HG02981 (cell line): ENCODE measurements around the gene GPR3.
"Not testable (repeated sequence)": the region's sequence is repeated elsewhere in the genome, so short reads cannot be mapped to it uniquely, and the experiment has no call there.

ENCODE experiments used
- ATAC-seq: cut with Tn5 transposase; IDR thresholded peaks from one replicate; pipeline ENCODE4 v1.9.1; 2021; ENCODE audit warnings: mild to moderate bottlenecking, moderate library complexity; ENCODE audit not compliant: unreplicated experiment

GPR3 gene

DNA sequence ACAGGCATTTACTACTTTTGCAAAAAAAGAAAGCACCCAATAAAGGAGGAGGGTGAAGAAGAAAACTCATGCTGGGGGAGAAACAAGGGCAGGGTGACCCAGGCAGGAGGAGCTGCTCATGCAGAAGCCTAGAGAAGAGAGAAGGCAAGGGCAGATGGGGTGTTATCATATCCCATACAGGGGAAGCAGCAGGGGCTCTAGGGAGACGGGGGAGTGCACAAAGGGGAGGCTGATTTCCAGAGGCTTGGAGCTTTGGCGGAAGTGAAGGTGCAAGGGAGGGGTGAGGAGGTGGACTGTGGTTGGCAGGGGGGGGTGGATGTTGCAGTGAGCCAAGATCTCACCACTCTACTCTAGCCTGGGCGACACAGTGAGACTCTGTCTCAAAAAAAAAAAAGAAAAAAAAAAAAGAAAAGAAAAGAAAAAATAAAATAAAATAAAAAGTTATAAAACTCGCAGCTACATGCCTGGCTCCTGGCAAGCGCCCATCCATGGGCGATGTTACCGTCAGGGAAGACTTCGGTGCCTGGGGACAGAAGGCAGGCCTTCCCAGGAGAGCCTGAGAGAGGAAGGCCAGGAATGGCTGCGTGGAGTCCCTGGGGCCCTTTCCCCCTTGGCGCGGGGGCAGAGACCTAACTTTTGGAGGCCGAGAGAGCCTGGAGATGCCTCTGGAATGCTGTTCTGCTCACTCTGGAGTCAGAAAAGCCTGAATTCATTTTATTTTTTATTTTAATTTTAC, 14.5 kb upstream of the GPR3 start:
- ATAC-seq, result no peak

DNA sequence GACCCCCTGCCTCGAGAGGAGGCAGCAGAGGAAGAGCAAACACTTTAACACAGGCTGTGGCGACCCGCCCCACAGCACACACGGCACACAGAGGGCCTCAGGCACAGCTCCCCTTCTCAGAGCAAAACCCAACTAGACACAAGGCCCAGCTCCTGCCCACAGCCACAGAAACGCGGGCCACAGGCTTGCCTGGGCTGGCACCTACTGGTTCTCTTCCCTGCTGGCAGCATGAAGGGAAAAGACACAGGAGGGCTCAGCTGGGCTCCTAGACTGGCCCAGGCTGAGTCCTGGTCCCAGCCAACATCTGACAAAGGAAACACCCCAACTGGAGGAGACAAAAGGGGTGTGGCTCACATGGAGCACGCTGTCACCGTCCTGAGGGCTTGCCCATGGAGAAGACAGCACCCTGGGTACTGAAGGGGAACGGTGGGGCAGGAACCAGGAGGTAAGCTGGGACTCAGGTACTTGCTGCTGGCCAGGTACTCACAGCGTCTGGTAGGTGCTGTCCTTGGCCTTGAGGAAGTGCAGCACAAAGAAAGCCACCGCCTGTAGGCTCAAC, 12.8 kb upstream of the GPR3 start:
- no peak for ATAC-seq

DNA sequence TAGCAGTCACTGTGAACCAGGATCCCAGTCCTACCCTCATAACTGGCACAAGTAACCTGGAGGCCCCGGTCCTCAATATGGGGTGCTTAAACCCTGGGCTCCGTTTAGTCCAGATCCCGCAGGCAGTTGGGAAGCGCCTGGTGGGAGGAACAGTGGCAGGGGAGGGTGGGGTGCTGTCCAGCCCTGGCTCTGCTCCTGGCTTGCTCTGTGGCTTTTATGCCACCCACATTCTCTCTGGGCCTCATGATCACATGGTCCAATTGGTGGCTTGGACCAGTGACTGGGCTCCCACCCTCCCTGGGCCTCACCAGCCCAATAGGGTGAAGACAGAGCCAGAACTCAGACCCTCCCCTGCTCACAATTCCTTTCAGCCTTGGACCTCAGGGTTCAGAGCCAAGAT, 12.2 kb upstream of the GPR3 start:
- no peak for ATAC-seq

DNA sequence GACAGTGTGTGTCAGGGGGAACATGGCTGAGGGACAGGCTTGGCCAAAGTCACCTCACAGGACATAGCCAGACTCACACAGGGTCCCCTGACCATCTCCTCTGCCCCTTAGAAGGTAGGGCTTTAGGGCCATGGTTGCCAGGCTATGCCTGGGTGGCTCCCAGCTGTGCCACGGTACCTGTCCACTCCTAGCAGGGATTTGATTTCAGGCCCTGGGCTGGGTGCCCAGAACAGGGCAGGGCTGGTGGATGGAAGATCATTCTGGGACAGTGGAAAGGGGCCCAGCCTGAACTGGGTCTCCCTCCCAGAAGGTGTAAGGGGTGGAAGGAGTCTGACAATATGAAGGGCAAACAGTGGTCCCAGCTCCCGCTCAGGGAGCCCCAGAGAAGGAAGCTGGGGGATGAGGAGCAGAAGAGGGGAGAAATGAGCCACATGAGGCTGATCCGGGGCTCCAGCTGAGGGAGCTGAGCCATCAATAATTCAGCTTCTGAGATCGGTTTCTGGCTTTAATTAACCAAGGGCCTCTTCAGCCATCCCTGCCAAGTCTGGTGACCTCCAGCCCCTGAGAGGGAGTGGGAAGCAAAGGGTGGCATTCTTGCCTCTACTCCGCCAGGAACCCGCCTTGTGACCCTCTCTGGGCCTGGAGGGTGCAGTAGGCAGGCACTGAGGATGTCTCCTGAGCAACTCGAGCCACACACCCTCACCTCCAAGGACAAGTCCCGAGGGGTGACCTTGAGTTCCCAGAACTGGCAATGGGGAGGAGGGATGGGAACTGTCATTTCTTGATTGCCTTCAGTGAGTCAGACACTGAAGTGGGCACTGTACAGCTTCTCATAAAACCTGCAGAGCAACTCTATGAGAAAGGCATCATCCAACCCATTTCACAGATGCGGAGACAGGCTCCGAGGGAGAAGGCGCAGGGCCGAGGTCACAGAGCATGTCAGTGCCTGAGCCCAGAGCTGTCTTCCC, 11.4 kb upstream of the GPR3 start:
- ATAC-seq, result no peak

DNA sequence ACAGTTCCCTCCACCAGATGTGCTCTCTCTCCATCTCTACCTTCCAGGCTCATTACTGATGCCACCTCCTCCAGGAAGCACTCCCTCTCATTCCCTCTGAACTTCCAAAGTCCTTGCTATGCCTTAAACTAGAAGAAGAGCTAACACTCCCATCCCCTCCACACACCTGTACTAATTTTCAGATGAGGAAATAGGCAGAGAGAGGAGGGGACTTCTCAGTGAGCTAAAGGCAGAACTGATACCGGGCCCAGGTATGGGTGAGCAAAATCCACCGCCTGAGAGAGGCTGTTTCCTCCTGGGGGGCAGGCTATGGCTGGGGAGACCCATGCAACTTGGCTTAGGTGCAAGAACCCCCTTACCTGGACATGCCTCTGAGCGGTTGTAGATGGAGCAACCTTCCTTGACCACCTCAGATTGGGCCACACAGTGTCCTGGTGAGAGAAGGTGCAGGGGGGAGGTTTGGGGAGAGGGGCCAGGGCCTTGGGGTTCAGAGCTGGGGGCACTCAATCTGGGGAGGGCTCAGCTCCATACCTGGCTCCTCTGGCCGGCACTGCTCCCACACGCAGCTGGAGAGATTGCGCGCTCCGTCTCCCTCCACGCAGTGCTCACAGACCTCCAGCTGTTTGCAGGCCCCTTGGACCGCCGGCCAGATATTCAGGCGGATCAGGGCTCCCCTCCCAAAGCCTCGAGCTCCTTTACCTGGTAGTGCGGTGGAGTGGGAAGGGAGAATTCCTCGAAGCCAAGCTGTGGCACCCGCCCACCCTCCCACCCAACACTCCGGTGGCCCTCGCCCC, 10.3 kb upstream of the GPR3 start:
- ATAC-seq, result no peak

DNA sequence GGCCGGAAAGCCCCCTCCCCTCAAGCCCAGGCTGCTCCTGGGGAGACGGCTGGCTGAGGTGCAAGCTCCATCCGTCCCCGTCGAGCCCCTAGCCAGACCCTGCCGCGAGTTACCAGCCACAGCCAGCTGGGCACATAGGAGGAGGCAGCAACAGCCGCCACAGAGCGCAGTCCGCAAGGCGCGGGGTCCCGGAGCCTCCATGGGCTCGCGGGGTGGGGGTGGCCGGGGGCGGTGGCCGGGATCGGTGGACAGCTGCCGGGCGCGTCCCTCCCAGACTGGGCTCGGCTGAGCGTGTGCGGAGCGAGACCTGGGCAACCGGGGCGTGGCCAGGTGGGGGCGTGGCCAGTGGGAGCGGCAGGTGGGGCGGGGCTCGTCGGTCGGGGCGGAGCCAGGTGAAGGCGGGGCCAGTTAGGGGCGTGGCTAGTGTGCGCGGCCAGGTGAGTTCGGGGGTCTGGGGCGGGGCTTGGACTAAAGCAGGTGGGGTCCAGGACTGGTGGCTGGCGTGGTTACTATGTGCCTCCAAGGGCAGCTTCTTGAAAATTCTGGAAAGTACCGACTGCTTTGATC, 9.3 kb upstream of the GPR3 start, which contains the start of gene CD164L2:
Gene CD164L2, minus strand, starts transcription at position 295 of the 567 bp plus-strand sequence. Its CDS starts 94 bp downstream, at position 201.
- ATAC-seq, result no peak

DNA sequence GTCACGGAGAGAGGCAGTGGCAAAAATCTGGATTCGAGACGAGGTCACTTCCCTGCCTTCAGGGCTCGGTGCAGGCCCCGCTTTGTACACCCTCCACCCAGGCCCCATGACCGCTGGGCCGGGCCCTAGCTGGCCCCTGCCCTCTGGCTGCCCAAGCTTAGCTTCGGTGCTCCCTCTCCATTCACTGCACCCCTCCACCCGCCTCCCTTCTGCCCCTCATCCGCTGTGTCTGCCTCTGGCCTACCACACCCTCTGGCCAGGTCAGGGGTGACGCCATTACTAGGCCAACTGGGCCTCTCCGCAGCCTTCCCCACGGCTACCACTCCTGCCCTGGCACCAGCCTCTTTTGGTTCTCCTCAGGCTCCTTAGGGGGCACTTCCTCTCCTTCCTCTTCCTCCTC, 8.8 kb upstream of the GPR3 start:
- ATAC-seq, result no peak

DNA sequence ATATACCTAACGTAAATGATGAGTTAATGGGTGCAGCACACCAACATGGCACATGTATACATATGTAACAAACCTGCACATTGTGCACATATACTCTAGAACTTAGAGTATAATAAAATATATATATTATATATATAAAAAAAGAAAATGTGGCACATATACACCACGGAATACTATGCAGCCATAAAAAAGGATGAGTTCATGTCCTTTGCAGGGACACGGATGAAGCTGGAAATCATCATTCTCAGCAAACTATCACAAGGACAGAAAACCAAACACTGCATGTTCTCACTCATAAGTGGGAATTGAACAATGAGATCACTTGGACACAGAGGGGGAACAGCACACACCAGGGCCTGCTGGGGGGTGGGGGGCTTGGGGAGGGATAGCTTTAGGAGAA, 7.6 kb upstream of the GPR3 start:
- ATAC-seq, result not testable (repeated sequence)

DNA sequence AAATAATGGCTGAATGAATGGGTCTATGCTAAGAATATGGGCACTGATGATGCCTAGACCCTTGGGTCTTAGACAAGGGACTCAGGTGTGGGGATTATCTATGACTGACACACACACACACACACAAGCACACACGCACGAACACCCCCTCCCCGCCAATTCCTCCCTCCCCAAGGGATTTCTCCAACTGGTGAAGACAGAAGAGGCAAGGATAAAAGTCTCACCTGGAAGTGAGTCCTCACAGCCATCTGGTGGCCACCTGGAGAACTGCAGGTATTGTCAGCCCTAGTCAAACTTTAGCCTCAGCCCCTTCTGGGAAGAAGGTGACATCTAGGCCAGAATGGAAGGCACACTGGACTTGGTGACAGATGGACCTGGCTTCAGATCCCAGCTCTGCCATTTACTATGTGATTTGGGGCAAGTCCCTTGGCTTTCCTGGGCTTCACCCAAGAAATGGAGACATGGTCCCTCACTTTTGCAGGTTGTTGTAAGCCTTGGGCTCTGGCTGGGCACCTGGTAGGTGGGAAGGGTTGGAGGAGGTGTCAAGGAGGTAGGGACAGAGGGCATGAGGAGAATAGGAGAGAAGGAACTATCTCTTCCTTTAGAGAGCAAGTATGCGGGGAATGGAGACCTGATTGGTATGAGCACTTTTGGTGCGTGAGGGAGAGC, 4.0 kb upstream of the GPR3 start:
- no peak for ATAC-seq

DNA sequence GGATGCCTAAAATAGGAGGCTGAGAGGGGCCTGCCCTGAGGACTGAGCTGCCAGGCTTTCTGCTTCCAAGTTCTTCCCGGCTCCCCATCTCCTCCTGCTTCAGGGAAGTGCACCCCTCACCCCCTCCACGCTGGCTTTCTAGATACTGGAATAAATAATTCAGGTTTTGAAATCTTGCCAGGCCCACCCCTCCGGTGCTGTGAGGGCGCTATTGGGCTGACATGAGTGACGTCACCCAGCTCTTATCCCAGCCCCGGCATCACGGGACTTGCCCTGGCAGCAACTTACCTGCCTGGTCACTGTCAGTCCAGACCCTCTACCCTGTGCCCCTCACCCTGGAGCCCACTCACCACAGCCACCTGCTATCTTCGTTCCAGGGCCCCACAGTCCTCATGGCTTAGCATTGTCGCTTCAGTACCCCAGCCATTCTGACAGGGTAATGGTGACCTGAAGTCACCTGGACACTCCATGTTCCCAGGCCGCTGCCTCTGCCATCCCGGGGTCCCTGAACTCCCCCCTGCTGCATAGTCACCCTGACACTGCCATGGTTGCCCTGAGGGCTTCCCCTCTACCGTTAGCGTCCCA, 819 bp upstream of the GPR3 start:
- no peak for ATAC-seq

DNA sequence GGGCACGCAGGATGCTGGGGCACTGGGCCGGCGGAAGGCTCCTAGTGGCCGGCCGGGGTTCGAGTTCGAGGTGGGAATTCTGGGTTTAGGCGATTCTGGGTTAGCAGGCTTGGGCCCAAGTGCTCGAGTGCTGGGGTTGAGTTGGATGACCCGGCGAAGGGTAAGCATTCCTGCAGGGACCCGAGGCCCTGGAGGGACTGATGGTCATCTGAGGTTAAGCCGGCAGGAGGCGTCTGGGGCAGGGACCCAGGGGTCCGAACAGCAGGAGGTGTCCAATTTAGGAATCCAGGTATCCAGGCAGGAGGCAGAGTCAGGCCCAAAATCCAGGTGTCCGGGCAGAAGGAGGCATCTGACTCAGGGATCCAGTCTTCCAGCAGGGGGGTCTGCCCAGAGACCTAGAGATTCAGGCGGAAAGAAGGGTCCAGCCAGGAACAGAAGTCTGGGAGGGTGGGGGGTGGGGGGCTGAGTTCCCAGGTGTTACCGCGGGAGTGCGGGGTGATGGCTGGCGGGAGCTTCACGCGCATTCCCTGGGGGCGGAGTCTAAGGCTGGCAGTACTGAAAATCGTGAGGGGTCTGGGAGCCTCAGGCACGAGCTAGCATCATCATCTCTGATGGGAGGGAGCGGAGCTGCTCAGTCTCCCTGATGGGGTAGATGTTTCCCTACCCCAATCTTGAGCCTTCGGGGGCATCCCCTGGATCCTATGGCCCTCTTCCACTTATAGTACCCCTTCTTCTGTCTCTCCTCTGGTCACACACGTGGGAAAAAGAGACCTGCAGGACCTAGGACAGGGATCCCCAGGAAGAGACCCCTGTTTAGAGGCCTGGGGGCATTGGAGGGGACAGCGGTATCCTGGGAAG, 585 bp downstream of the GPR3 start:
- ATAC-seq, result no peak

DNA sequence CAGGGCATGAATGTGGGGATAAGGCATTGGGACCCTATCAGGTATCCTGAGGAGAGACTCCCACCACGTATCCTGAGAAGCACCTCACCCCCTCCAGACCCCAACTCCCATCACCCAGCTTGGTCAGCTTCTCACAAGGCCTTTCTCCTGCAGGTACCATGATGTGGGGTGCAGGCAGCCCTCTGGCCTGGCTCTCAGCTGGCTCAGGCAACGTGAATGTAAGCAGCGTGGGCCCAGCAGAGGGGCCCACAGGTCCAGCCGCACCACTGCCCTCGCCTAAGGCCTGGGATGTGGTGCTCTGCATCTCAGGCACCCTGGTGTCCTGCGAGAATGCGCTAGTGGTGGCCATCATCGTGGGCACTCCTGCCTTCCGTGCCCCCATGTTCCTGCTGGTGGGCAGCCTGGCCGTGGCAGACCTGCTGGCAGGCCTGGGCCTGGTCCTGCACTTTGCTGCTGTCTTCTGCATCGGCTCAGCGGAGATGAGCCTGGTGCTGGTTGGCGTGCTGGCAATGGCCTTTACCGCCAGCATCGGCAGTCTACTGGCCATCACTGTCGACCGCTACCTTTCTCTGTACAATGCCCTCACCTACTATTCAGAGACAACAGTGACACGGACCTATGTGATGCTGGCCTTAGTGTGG, 1.3 kb downstream of the GPR3 start:
- ATAC-seq, result no peak

DNA sequence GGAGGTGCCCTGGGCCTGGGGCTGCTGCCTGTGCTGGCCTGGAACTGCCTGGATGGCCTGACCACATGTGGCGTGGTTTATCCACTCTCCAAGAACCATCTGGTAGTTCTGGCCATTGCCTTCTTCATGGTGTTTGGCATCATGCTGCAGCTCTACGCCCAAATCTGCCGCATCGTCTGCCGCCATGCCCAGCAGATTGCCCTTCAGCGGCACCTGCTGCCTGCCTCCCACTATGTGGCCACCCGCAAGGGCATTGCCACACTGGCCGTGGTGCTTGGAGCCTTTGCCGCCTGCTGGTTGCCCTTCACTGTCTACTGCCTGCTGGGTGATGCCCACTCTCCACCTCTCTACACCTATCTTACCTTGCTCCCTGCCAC, 1.8 kb downstream of the GPR3 start:
- no peak for ATAC-seq

DNA sequence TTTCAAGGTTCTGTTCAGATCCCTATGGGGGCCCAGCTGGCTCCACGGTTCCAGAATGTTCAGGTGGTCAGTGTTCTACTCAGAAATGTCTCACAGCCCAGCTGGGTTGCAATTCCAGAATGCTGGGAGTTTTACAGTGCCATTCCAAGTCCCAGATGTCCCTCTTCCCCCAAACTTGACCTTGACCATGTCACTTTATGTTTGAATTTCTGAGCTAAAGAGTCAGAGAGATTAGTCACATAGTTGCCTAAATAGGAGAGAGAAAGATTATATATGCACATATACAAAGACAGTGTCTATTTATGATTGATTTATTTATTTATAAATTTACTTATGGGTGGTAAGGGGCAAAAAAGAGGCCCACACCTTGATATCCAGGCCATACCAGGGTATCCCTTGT, 2.5 kb downstream of the GPR3 start:
- ATAC-seq, result no peak

DNA sequence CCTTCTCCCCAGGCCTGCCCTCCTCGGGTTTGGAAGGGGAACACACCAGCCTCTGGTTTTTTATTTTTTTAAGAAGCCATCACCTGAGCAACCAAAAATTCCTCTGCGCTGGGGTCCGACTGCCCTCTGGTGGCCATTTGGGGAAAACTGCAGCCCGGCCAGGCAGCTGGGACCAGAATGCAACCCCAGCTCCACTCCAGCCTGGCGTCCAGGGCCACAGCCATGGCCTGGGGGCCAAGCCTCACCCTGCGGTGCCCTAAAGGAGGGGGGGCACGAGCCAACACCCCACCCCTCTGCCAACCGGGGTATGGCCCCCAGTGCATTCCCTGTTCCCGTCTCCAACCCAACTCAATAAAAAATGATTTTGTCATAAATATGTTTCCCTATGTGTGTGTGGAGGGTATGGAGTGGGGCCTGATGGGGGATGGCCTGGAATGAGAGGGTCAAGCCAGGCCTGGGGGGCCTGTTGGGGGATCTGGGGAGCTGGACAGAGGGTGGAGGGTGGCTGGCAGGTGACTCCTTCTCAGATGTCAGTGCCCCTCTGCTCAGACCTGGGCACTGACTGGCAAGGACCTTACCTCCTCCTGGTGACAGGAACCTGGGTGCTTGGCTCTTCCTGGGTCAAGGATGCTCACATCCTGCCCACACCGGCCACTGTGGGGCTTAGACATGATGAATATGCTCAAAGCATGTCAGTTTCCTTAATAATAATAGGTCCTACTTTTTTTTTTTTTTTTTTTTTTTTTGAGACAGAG, 3.2 kb downstream of the GPR3 start:
- no peak for ATAC-seq

DNA sequence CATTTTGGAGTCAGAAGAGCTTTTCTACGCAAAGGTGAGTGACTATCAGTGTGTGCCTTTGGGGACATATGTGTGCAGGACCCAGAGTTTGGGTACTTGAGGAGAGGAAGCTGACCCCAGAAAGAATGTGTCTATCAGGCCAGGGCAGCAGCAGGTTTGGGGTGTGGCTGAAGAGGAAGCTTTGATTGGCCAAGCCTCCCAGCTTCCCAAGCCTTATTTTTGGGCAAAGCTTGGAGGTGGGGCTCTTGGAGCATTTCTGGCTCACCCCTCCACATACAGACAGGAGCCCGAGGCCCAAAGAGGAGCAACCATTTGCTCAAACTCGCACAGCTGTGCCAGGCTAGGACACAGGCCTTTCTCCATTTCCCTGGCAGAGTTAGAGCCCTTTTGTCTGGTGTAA, 4.7 kb downstream of the GPR3 start:
- ATAC-seq, result no peak

DNA sequence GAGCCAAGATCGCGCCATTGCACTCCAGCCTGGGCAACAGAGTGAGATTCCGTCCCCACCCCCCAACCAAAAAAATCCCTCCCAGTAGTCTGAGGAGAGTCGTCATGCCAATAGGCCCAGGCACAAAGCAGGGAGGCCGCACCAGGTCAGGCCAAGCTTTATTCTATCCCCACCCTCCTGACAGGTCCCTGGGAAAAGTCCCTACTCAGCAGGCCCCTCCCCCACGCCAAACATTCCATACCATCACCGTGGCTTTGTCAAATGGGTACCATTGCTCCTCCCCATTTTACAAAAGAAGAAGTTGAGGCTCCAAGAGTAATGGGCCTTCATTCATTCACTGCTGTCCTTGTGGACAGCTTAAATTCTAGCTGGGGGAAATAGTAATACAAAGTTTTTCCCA, 5.3 kb downstream of the GPR3 start:
- ATAC-seq, result no peak
